GM21619 (cell line): ENCODE data around the gene QPCT.

ENCODE experiments used
- ATAC-seq: cut with Tn5 transposase; IDR thresholded peaks from one replicate; pipeline ENCODE4 v1.9.1; 2021; ENCODE audit not compliant: unreplicated experiment

Gene QPCT

GRCh38 chr2:37324786-37325624 lies 19.4 kb upstream of the QPCT start, which contains the start of gene PRKD3:
Gene PRKD3 (minus strand): TSS chr2:37324833. CDS start chr2:37316524, 8,309 bp downstream.
- ATAC-seq = peak; percentile 55

GRCh38 chr2:37325625-37326071 lies 18.8 kb upstream of the QPCT start:
- no peak for ATAC-seq

GRCh38 chr2:37326285-37326684 lies 18.1 kb upstream of the QPCT start:
- ATAC-seq = no peak

GRCh38 chr2:37326866-37327634 lies 17.4 kb upstream of the QPCT start:
- ATAC-seq = no peak

- ATAC-seq = no peak
These were observed 13.7 kb upstream of the QPCT start for GRCh38 chr2:37330681-37331080.

GRCh38 chr2:37332560-37332959 lies 11.9 kb upstream of the QPCT start:
- no peak for ATAC-seq

- no peak for ATAC-seq
These were observed 11.2 kb upstream of the QPCT start for GRCh38 chr2:37333256-37333655.

GRCh38 chr2:37335604-37336003 lies 8.8 kb upstream of the QPCT start:
- ATAC-seq = no peak

- no peak for ATAC-seq
These were observed 6.7 kb upstream of the QPCT start for GRCh38 chr2:37337620-37338280.

- no peak for ATAC-seq
These were observed 5.5 kb upstream of the QPCT start for GRCh38 chr2:37338933-37339332.

GRCh38 chr2:37340637-37341036 lies 3.8 kb upstream of the QPCT start:
- ATAC-seq = no peak

- no peak for ATAC-seq
These were observed 1.7 kb upstream of the QPCT start for GRCh38 chr2:37342591-37343220.

GRCh38 chr2:37343537-37344434 lies 644 bp upstream of the QPCT start:
- no peak for ATAC-seq

- no peak for ATAC-seq
These were observed 3.7 kb downstream of the QPCT start for GRCh38 chr2:37348155-37348554.

GRCh38 chr2:37349231-37349860 lies 4.9 kb downstream of the QPCT start:
- no peak for ATAC-seq

GRCh38 chr2:37350034-37350433 lies 5.6 kb downstream of the QPCT start:
- peak; percentile 66 for ATAC-seq

- ATAC-seq = no peak
These were observed 10.1 kb downstream of the QPCT start for GRCh38 chr2:37354531-37354930.

- ATAC-seq = no peak
These were observed 11.3 kb downstream of the QPCT start for GRCh38 chr2:37355735-37356134.

- no peak for ATAC-seq
These were observed 11.9 kb downstream of the QPCT start for GRCh38 chr2:37356299-37356698.

GRCh38 chr2:37357069-37357468 lies 12.6 kb downstream of the QPCT start:
- no peak for ATAC-seq
